Nephron progenitor cell (in vitro differentiated cells): Measurements from ENCODE around the gene PSMD3.
"Not testable (repeated sequence)": the region's sequence is repeated elsewhere in the genome, so short reads cannot be mapped to it uniquely, and the experiment has no call there.

Experiments used
- DNase-seq: peaks from one replicate; pipeline ENCODE4 v3.0.0; 2021
- H3K27ac Mint-ChIP-seq: 2 replicates; pipeline ENCODE4 v1.8.0; 2021; ENCODE audit warnings: mild to moderate bottlenecking, moderate library complexity, mixed read lengths
- H3K27me3 Mint-ChIP-seq: 2 replicates; pipeline ENCODE4 v1.8.0; 2021; ENCODE audit warnings: mild to moderate bottlenecking, low read depth, mixed read lengths; ENCODE audit not compliant: poor library complexity
- H3K36me3 Mint-ChIP-seq: 2 replicates; pipeline ENCODE4 v1.8.0; 2021; ENCODE audit warnings: low read depth, mixed read lengths
- H3K4me1 Mint-ChIP-seq: 2 replicates; pipeline ENCODE4 v1.8.0; 2021; ENCODE audit warnings: mixed read lengths
- H3K4me3 Mint-ChIP-seq: 2 replicates; pipeline ENCODE4 v1.8.0; 2021; ENCODE audit warnings: mild to moderate bottlenecking, moderate library complexity, mixed read lengths
- H3K9me3 Mint-ChIP-seq: 2 replicates; pipeline ENCODE4 v1.8.0; 2021; ENCODE audit warnings: mild to moderate bottlenecking, moderate library complexity, mixed read lengths
- CTCF ChIP-seq: fragments of 200-600 bp; sonication (generic); IDR thresholded peaks from 2 replicates; pipeline ENCODE4 v1.5.0; 2021; ENCODE audit warnings: antibody characterized with exemption

The PSMD3 gene

GRCh38 chr17:39946551-39947330 is 33.9 kb upstream of the PSMD3 start:
- Mint-ChIP-seq H3K27ac (peak overlapping the region; percentile 71), H3K4me1 (peaks cover 72% of the 10 kb centered on the region)
- no peak for TF ChIP-seq CTCF

GRCh38 chr17:39948489-39948828 is 32.1 kb upstream of the PSMD3 start:
- Mint-ChIP-seq H3K27ac (peak overlapping the region; percentile 83), H3K27me3 (peaks cover 13% of the 10 kb centered on the region), H3K4me1 (peaks cover 70% of the 10 kb centered on the region)
- not testable (repeated sequence) for DNase-seq, H3K9me3 Mint-ChIP-seq, H3K36me3 Mint-ChIP-seq, H3K4me3 Mint-ChIP-seq

More at GRCh38 chr17:39946551-39947330, 33.9 kb upstream of the PSMD3 start:
- Mint-ChIP-seq H3K4me3 (no peak overlapping the region), H3K27me3 (peaks cover 13% of the 10 kb centered on the region), H3K36me3 (no peaks in the 10 kb centered on the region), H3K9me3 (no peaks in the 10 kb centered on the region)
- DNase-seq, result no peak

- Mint-ChIP-seq H3K4me1 (peaks cover 73% of the 10 kb centered on the region), H3K27me3 (peaks cover 13% of the 10 kb centered on the region), H3K9me3 (no peaks in the 10 kb centered on the region), H3K27ac (peak overlapping the region; percentile 83), H3K36me3 (no peaks in the 10 kb centered on the region), H3K4me3 (no peak overlapping the region)
- no peak for TF ChIP-seq CTCF
- no peak for DNase-seq
These were observed 31.6 kb upstream of the PSMD3 start for GRCh38 chr17:39949028-39949427.

GRCh38 chr17:39950871-39951348 is 29.7 kb upstream of the PSMD3 start:
- DNase-seq, result peak; percentile 22
- Mint-ChIP-seq H3K4me3 (no peak overlapping the region), H3K27me3 (peaks cover 13% of the 10 kb centered on the region), H3K4me1 (peaks cover 67% of the 10 kb centered on the region), H3K9me3 (no peaks in the 10 kb centered on the region), H3K27ac (no peak overlapping the region), H3K36me3 (no peaks in the 10 kb centered on the region)
- TF ChIP-seq CTCF, result no peak

GRCh38 chr17:39951924-39952679 is 28.5 kb upstream of the PSMD3 start:
- no peaks in the 10 kb centered on the region for H3K9me3 Mint-ChIP-seq

More at GRCh38 chr17:39951924-39952679, 28.5 kb upstream of the PSMD3 start:
- Mint-ChIP-seq H3K4me1 (peaks cover 55% of the 10 kb centered on the region), H3K36me3 (no peaks in the 10 kb centered on the region), H3K27me3 (peaks cover 15% of the 10 kb centered on the region), H3K4me3 (peak overlapping the region; percentile 61), H3K27ac (no peak overlapping the region)
- TF ChIP-seq CTCF, result no peak
- DNase-seq, result no peak
